MM.1S (cell line): ENCODE measurements around the gene ANKRD6.

Experiments
- DNase-seq: peaks from one replicate; pipeline ENCODE4 v3.0.0-alpha.2; 2015
- H2AFZ ChIP-seq: fragments of 300-600 bp; sonication (generic); 2 replicates; pipeline ENCODE4 v1.6.0; 2016; ENCODE audit warnings: antibody characterized with exemption, low read length
- H3F3A ChIP-seq: fragments of 300-600 bp; sonication (generic); 2 replicates; pipeline ENCODE4 v1.6.1; 2016; ENCODE audit warnings: mild to moderate bottlenecking, antibody characterized with exemption, low read length, moderate library complexity, mixed read lengths; ENCODE audit not compliant: insufficient read depth
- H3K27ac ChIP-seq: fragments of 300-600 bp; sonication (generic); 2 replicates; pipeline ENCODE4 v1.5.1; 2016; ENCODE audit warnings: mild to moderate bottlenecking, low read length
- H3K27me3 ChIP-seq: fragments of 300-600 bp; sonication (generic); replicated peaks from 2 replicates; pipeline ENCODE4 v1.6.0; 2016; ENCODE audit warnings: low read length; ENCODE audit not compliant: insufficient read depth
- H3K36me3 ChIP-seq: fragments of 300-600 bp; sonication (generic); replicated peaks from 2 replicates; pipeline ENCODE4 v1.6.1; 2016; ENCODE audit warnings: mild to moderate bottlenecking, low read length, mixed read lengths; ENCODE audit not compliant: insufficient read depth
- H3K4me1 ChIP-seq: fragments of 300-600 bp; sonication (generic); 2 replicates; pipeline ENCODE4 v1.6.1; 2016; ENCODE audit warnings: low read length, mixed read lengths
- H3K4me2 ChIP-seq: fragments of 300-600 bp; sonication (generic); 2 replicates; pipeline ENCODE4 v1.6.0; 2016; ENCODE audit warnings: low read depth, low read length
- H3K4me3 ChIP-seq: fragments of 300-600 bp; sonication (generic); 2 replicates; pipeline ENCODE4 v1.5.1; 2016; ENCODE audit warnings: low read length, mixed read lengths
- H3K79me2 ChIP-seq: fragments of 300-600 bp; sonication (generic); 2 replicates; pipeline ENCODE4 v1.6.1; 2016; ENCODE audit warnings: mixed run types, low read length, mixed read lengths
- H3K9ac ChIP-seq: fragments of 300-600 bp; sonication (generic); 2 replicates; pipeline ENCODE4 v1.6.1; 2016; ENCODE audit warnings: low read length, mixed read lengths
- H3K9me2 ChIP-seq: fragments of 300-600 bp; sonication (generic); replicated peaks from 2 replicates; pipeline ENCODE4 v1.6.1; 2016; ENCODE audit warnings: mild to moderate bottlenecking, low read length, mixed read lengths; ENCODE audit not compliant: insufficient read depth
- H3K9me3 ChIP-seq: fragments of 300-600 bp; sonication (generic); replicated peaks from 2 replicates; pipeline ENCODE4 v1.6.1; 2016; ENCODE audit warnings: mild to moderate bottlenecking, low read length, mixed read lengths; ENCODE audit not compliant: insufficient read depth
- H4K20me1 ChIP-seq: fragments of 300-600 bp; sonication (generic); 2 replicates; pipeline ENCODE4 v1.6.1; 2016; ENCODE audit warnings: mild to moderate bottlenecking, low read length, moderate library complexity, mixed read lengths; ENCODE audit not compliant: insufficient read depth
- CTCF ChIP-seq: fragments of 300-600 bp; sonication (generic); IDR thresholded peaks from 2 replicates; pipeline ENCODE4 v1.5.1; 2016; ENCODE audit warnings: antibody characterized with exemption, low read length, mixed read lengths
- EZH2 ChIP-seq: fragments of 300-600 bp; sonication (generic); optimal IDR thresholded peaks from 2 replicates; pipeline ENCODE3; 2017; ENCODE audit warnings: low read depth, mild to moderate bottlenecking, antibody characterized with exemption, low read length, mixed read lengths
- EZH2phosphoT487 ChIP-seq: fragments of 300-600 bp; sonication (generic); IDR thresholded peaks from 2 replicates; pipeline ENCODE4 v1.6.1; 2018; ENCODE audit warnings: antibody characterized with exemption, low read length

The ANKRD6 gene

GRCh38 chr6:89467437-89467836 lies 34.5 kb downstream of the ANKRD6 start:
- no peak overlapping the region for H3K9ac ChIP-seq
- no peak overlapping the region for H3K4me3 ChIP-seq
- no peaks in the 10 kb centered on the region for H3K9me2 ChIP-seq
- H3K27me3 ChIP-seq: no peaks in the 10 kb centered on the region
- no peaks in the 10 kb centered on the region for H3K79me2 ChIP-seq
- H3K9me3 ChIP-seq: no peaks in the 10 kb centered on the region
- H3K4me1 ChIP-seq: no peaks in the 10 kb centered on the region
- TF ChIP-seq CTCF (no peak), EZH2phosphoT487 (no peak), EZH2 (no peak)
- H4K20me1 ChIP-seq: no peaks in the 10 kb centered on the region
- no peak overlapping the region for H2AFZ ChIP-seq
- no peak overlapping the region for H3K4me2 ChIP-seq
- no peak for DNase-seq
- no peaks in the 10 kb centered on the region for H3F3A ChIP-seq
- no peak overlapping the region for H3K27ac ChIP-seq
- no peaks in the 10 kb centered on the region for H3K36me3 ChIP-seq

GRCh38 chr6:89468998-89469397 lies 36.0 kb downstream of the ANKRD6 start:
- Histone ChIP-seq H3K9me3 (no peaks in the 10 kb centered on the region), H2AFZ (no peak overlapping the region), H3K27me3 (no peaks in the 10 kb centered on the region), H3K9me2 (no peaks in the 10 kb centered on the region), H3K4me1 (no peaks in the 10 kb centered on the region), H3K79me2 (no peaks in the 10 kb centered on the region), H3K36me3 (no peaks in the 10 kb centered on the region), H3K4me3 (no peak overlapping the region), H3K9ac (no peak overlapping the region), H3K4me2 (no peak overlapping the region), H3K27ac (no peak overlapping the region), H4K20me1 (no peaks in the 10 kb centered on the region), H3F3A (peaks cover under 1% of the 10 kb centered on the region; the same call in 1 of the 2 replicates)
- no peak for DNase-seq
- TF ChIP-seq EZH2 (no peak), EZH2phosphoT487 (no peak), CTCF (no peak)

- Histone ChIP-seq H3K4me3 (no peak overlapping the region), H2AFZ (no peak overlapping the region), H3K9me3 (no peaks in the 10 kb centered on the region), H3K9me2 (no peaks in the 10 kb centered on the region), H3K27me3 (no peaks in the 10 kb centered on the region), H3K36me3 (no peaks in the 10 kb centered on the region), H3K4me2 (no peak overlapping the region), H4K20me1 (no peaks in the 10 kb centered on the region), H3K4me1 (peaks cover 18% of the 10 kb centered on the region), H3K79me2 (no peaks in the 10 kb centered on the region), H3K27ac (no peak overlapping the region), H3F3A (peaks cover 11% of the 10 kb centered on the region), H3K9ac (no peak overlapping the region)
- DNase-seq: no peak
- TF ChIP-seq CTCF: no peak
- TF ChIP-seq EZH2phosphoT487: no peak
- TF ChIP-seq EZH2: no peak
These were observed 38.4 kb downstream of the ANKRD6 start for GRCh38 chr6:89471287-89471867.
